Measurements from ENCODE around the gene CARD9. TPM values are rescaled to one million over a fixed set of nuclear protein-coding genes. Genes with fewer than 3 reads are reported as not detected.

Gene CARD9
- total RNA-seq, 1 experiment from 2014 or later = 1.2 TPM

GRCh38 chr9:136355616-136356557 lies 17.6 kb downstream of the CARD9 start:
- H3K4me1 Mint-ChIP-seq (ENCODE audit: low read depth, unreplicated experiment) = peaks cover 8% of the 10 kb centered on the region
- H3K36me3 Mint-ChIP-seq (ENCODE audit: insufficient read depth, unreplicated experiment) = peaks cover 25% of the 10 kb centered on the region
- DNase-seq = no peak
- CTCF ChIA-PET = interaction anchor here (0.6 kb wide), 1 partner anchor 223 kb away, joined by 4 read pairs; no protein-coding TSS in a partner anchor
- intact Hi-C loops (cut with micrococcal nuclease; ENCODE audit: unreplicated experiment) = no loop called here
- H3K27ac Mint-ChIP-seq (ENCODE audit: unreplicated experiment) = no peak overlapping the region
- no peaks in the 10 kb centered on the region for H3K9me3 Mint-ChIP-seq (ENCODE audit: low read depth, unreplicated experiment)
- H3K4me3 Mint-ChIP-seq (ENCODE audit: low read depth, unreplicated experiment) = no peak overlapping the region
- BruUV-seq (replicated peaks) = no TSS peak
- TF ChIP-seq CTCF (IDR thresholded peaks at IDR 0.05; ENCODE audit: unreplicated experiment) = no peak
- peaks cover 11% of the 10 kb centered on the region for H3K27me3 Mint-ChIP-seq (ENCODE audit: unreplicated experiment)

- no peaks in the 10 kb centered on the region for H3K9me3 Mint-ChIP-seq (ENCODE audit: low read depth, unreplicated experiment)
- peaks cover 17% of the 10 kb centered on the region for H3K36me3 Mint-ChIP-seq (ENCODE audit: insufficient read depth, unreplicated experiment)
- intact Hi-C loops (cut with micrococcal nuclease; ENCODE audit: unreplicated experiment) = no loop called here
- peak overlapping the region; percentile 66 for H3K27ac Mint-ChIP-seq (ENCODE audit: unreplicated experiment)
- TF ChIP-seq CTCF (IDR thresholded peaks at IDR 0.05; ENCODE audit: unreplicated experiment) = no peak
- BruUV-seq (replicated peaks) = no TSS peak
- peak; percentile 15 for DNase-seq
- H3K4me3 Mint-ChIP-seq (ENCODE audit: low read depth, unreplicated experiment) = peak overlapping the region; percentile 30
- CTCF ChIA-PET = interaction anchor here (1.0 kb wide), 1 partner anchor 8 kb away, joined by 4 read pairs; the partner anchor contains the start of gene DNLZ
- H3K27me3 Mint-ChIP-seq (ENCODE audit: unreplicated experiment) = peaks cover 11% of the 10 kb centered on the region
- peaks cover 8% of the 10 kb centered on the region for H3K4me1 Mint-ChIP-seq (ENCODE audit: low read depth, unreplicated experiment)
Observed at GRCh38 chr9:136354592-136355085, 18.8 kb downstream of the CARD9 start.

DNA sequence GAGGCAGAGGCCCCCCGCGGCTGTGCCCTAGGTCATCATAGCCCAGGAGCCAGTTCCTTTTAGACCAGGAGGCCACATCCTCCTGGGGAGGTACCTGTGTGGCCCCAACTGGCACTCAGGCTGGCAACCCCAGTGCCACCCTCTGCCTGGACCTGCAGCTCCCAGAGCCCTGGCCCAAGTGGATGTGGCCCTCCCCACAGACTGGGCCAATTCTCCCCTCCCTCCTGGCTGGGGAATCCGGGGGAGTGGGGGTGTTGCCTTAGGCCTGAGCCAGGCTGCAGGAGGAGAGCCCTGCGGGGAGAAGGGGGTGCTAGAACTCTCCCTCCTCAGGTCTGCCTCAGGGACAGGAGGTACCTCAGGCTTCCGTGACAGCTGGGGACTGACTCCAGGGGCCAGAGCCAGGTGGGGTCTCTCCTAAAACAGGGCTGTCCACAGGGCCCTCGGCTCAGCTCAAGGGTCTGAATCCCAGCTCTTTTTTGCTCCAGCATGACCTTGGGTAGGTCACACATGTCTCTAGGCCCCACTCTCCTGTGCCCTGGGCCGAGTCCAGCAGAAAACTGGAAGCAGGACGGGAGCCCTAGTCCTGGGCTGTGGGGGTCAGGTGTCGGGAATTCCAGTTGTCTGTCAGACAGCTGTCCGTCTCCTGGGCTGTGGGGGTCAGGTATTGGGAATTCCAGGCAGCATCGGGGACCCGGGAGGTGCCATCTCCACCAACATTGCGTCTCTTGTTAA lies 19.5 kb downstream of the CARD9 start:
- Mint-ChIP-seq H3K4me1 (ENCODE audit: low read depth, unreplicated experiment) (peaks cover 8% of the 10 kb centered on the region), H3K9me3 (ENCODE audit: low read depth, unreplicated experiment) (no peaks in the 10 kb centered on the region), H3K36me3 (ENCODE audit: insufficient read depth, unreplicated experiment) (peaks cover 17% of the 10 kb centered on the region), H3K27ac (ENCODE audit: unreplicated experiment) (no peak overlapping the region), H3K27me3 (ENCODE audit: unreplicated experiment) (peaks cover 11% of the 10 kb centered on the region), H3K4me3 (ENCODE audit: low read depth, unreplicated experiment) (no peak overlapping the region)
- no TSS peak for BruUV-seq (replicated peaks)
- intact Hi-C loops (cut with micrococcal nuclease; ENCODE audit: unreplicated experiment) = no loop called here
- CTCF ChIA-PET = interaction anchor here (1.0 kb wide), 1 partner anchor 9 kb away, joined by 4 read pairs; the partner anchor contains the start of gene DNLZ
- DNase-seq = no peak
- TF ChIP-seq CTCF (IDR thresholded peaks at IDR 0.05; ENCODE audit: unreplicated experiment) = no peak

GRCh38 chr9:136353088-136353487 lies 20.4 kb downstream of the CARD9 start:
- DNase-seq = no peak
- Mint-ChIP-seq H3K9me3 (ENCODE audit: low read depth, unreplicated experiment) (no peaks in the 10 kb centered on the region), H3K27ac (ENCODE audit: unreplicated experiment) (no peak overlapping the region), H3K4me3 (ENCODE audit: low read depth, unreplicated experiment) (no peak overlapping the region), H3K36me3 (ENCODE audit: insufficient read depth, unreplicated experiment) (peaks cover 17% of the 10 kb centered on the region), H3K27me3 (ENCODE audit: unreplicated experiment) (peaks cover 11% of the 10 kb centered on the region), H3K4me1 (ENCODE audit: low read depth, unreplicated experiment) (peaks cover 8% of the 10 kb centered on the region)
- intact Hi-C loops (cut with micrococcal nuclease; ENCODE audit: unreplicated experiment) = no loop called here
- no peak for TF ChIP-seq CTCF (IDR thresholded peaks at IDR 0.05; ENCODE audit: unreplicated experiment)
- BruUV-seq (replicated peaks) = no TSS peak
- CTCF ChIA-PET = no interaction called here
